Measurements from ENCODE around the gene JAML.
"Not testable (repeated sequence)": the region's sequence is repeated elsewhere in the genome, so short reads cannot be mapped to it uniquely, and the experiment has no call there.

The JAML gene

DNA sequence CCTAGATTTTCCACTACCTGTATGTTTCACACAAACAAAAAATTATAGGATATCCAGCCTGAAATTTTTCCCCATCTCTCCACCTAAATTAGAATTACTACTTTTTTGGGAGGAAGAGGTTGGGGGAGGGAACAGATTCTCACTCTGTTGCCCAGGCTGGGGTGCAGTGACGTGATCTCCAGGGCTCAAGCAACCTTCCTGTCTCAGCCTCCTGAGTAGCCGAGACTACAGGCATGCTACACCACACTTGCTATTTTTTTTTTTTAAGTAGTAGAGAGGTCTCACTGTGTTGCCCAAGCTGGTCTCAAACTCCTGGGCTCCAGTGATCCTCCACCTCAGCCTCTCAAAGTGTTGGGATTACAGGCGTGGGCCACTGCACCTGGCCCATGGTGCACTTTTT lies 9.5 kb downstream of the JAML start:
- DNase-seq, result no peak

DNA sequence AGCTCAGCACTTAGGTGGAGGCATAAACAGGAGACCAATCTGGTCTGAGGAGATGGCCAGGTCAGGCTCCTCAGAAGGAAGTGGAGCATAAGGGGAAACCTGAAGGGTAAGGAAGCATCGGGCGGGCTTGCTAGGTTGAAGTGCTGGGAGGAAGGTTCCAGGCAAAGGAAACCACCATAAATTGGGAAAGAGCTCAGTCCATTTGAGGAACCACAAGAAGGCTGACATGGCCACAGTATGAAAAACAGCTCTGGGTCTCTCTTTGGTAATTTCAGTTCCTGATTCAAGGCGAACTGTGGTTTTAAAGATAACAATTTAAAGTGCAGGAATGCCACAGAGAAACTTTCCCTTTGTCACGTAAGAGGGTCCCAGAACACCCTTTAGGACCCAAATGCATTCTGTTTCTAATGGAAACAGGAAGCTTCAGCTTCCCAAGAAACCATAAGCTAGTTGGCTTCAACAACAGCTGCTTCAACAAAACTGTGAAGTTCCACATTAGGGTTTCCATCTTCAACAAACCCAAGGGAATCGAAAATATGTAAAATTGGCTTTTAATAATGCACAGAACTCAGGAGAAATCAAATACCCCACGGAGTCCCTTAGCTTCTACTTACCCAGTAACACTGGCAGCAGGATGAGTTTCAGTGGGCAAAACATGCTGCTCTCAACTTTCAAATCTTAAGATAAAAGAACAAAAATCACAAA lies 10.4 kb downstream of the JAML start:
- DNase-seq, result no peak

DNA sequence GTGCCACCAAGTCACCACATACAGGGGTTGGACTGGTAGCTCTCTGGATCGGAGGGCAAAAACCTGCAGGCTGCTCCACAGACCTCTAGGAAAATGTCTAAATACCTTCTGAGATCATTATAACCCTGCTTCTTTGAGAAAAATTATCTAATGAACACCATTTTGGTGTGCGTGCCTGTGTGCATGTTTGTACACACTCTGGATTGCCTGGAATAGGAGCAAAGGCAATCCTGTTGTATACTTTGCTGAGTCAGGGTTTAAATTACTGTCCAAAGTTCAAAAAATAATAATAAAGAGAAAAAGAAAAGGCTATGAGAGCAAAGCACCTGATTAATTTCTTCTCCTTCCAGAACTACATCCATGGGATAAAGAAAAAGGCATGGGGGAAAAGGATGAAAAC lies 11.0 kb downstream of the JAML start:
- DNase-seq, result no peak

DNA sequence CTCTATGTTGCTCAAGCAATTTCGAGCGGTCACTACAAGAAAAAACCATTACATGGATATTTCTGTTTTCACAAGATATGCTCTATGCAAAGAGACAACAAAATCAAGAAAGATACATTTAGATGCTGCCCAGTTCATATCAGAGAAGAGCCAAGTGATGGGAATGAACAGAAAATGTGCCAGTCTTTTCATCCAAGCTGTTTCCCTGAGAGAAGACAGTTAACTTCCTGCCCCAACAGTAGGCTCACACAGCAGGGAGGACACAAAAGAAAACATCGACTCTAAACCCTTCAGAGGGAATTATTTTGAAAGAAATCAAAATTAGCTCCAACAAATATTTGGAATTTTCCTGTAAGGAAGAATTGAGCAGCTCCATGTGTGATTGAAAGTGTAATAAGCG lies 11.6 kb downstream of the JAML start:
- no peak for DNase-seq

DNA sequence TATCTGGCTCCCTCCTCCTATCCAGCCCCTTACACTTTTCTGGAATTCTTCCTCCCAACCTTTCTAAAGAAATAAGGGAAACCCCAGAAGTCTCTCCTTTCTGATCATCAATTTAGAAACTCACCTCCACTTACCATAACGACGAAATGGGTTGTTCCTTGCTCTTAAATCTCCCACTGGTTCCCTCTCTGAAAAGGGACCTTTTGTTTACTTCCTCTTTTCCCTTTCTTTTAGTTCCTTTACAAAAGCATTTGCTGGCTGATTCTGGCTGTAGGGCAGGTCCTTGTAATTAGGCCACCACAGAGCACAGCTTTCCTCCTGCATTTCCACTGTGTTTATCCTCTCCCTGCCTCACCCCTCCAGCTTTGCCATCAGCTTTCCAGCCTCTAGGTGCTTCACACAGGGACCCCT lies 12.0 kb downstream of the JAML start:
- no peak for DNase-seq

DNA sequence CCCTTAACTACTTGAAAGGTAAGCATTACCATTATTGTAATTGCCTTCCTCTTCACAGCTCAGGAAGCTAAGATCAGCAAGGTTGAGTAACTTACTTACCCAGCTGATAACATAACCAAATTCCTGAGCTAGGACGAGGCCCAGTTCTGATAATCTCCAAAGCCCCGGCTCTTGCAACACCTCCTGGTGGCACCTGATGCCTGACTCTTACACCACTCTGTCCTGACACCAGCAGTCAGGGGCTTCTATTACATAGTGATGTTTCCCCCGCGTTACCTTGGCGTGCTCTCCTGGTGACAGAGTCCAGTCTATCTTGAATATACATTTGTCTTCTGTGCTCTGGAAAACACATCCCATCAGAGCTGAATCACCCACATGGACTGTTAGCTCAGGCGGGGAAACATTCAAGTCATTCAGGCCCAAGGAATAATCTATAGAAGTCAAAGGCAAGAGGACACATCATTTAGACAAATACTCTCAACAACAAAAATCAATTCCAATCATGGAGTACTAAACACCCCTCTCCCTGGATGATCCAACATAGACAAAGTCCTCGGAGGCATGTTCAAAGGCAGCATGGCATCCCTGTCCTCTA lies 12.6 kb downstream of the JAML start:
- no peak for DNase-seq

DNA sequence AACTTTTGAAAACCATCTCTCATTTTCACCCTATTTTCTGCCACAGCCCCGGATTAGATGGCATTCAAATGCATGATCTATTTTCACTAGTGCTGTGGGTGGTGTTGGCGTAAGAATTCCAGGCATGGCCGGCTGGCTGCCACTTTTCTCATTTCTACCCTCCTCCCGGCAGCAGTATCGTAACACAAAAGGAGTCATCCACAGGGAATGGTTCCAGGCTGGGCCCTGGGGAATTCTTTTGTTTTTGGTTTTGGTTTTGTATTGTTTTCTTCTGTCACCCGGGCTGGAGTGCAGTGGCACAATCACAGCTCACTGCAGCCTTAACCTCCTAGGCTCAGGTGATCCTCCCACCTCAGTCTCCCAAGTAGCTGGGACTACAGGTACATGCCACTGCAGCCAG lies 13.8 kb downstream of the JAML start:
- DNase-seq, result no peak

DNA sequence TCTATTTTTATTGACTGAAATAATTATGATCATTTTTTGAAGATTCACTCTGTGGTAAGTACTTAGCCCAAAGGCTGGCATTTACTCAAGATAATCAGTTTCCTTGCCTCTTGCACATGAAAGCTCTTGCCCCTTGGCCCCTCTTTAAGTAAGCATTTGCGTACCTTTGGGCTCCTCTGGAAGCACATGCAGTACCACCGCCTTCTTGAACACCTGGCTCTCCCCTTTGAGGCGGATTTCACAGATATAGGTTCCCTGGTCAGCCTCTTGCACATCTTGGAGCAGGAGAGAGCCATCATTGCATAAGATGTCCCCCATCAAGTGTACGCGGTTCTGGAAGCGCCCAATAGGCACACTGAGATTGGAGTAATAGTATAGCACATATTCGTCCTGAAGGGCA lies 14.5 kb downstream of the JAML start:
- DNase-seq, result no peak

DNA sequence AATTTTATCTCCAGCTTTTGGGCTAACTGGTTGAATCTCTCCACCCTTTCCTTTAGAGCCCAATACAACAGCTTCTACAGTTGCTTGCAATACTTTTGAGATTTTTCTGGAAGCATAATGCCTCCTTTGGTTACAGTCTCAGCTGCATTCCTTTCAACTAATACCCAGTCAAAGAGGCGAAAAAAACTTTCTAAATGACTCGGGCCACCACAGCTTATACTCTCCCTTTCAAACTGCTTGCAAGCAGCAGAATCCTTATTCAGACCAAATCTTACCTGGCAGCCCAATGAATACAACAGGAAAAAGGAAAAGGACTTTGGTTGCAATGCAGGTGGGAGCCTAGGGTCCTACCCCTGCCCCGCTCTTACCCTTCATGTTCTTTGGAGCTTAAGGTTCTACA lies 15.8 kb downstream of the JAML start:
- no peak for DNase-seq

DNA sequence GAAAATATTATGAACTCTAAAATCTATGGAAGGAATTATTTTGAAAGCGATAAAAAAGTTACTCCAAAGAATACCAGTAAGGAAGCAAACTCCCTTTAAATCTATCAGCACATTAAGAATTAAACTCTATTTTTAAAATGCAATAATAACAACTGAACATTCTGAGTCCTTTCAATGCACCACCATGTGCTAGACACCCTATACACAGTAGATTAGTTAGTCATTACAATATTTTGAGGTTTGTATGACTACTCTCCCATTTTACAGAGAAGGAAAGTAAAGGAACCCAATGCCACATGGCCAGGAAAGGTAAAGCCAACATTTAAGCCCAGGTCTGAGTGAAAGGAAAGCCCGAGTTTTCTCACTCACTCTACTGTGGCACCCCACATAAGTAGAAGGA lies 17.7 kb downstream of the JAML start:
- DNase-seq, result no peak

DNA sequence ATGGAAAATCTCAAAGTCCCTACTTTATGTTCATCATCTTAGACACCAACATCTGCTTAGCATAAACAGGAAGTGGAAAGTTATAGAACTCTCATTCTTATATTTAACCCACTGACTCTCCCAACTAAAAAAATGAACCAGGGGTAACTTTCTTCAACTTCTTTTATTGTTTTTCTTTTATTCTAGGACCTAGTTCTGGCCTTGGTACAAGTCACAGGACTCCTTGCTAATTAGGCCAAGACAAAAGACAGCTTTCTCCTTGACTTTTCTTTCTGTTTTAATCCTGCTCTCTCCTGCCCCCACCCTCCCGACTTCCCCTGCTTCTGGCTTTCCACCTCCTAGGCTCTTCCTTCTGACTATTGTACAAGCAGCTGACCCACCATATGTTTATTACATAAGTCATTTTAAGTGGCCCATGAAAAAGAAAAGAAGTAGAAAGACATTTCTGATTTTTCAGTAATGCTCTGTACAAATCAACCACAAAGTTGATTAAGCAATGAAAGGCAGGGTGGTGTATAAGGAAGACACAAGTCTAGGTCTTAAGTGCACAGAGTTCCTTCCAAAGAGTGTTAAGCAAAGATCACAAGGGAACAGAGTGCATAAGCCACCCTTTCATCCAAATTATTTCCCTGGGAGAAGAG lies 18.3 kb downstream of the JAML start:
- DNase-seq, result no peak

DNA sequence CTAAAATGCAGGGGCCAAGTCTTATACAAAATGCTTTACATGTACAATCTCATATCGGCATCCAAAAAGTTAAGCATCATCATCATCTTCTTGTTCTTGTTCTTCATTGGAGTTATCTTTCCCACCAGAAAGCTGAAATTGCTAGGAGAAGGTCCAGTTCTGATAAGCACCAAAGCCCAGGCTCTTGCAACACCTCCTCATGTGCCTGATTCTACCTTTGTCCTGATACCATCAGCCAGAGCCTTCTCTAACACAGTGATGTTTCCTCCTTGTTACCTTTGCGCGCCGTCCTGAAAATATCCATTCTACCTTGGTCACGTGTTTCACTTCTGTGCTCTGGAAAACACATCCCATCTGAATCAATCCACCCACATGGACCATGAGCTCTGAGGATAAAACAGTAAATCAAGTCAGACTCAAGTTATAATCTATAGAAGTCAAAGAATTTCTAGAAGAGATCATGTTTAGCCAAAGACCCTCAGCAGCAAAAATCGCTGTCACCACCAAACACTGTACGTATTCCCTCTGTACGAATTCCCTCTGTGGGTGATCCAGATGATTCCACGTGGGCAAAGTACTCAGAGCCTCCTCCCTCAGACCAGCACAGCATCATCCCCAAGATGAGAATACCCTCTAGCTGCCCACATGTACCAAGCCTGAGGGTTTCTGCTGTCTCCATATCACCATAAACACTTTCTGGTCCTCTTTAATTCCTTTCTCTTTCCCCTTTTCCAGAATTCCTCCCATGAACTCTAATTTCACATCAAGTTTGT lies 19.0 kb downstream of the JAML start:
- DNase-seq, result no peak

DNA sequence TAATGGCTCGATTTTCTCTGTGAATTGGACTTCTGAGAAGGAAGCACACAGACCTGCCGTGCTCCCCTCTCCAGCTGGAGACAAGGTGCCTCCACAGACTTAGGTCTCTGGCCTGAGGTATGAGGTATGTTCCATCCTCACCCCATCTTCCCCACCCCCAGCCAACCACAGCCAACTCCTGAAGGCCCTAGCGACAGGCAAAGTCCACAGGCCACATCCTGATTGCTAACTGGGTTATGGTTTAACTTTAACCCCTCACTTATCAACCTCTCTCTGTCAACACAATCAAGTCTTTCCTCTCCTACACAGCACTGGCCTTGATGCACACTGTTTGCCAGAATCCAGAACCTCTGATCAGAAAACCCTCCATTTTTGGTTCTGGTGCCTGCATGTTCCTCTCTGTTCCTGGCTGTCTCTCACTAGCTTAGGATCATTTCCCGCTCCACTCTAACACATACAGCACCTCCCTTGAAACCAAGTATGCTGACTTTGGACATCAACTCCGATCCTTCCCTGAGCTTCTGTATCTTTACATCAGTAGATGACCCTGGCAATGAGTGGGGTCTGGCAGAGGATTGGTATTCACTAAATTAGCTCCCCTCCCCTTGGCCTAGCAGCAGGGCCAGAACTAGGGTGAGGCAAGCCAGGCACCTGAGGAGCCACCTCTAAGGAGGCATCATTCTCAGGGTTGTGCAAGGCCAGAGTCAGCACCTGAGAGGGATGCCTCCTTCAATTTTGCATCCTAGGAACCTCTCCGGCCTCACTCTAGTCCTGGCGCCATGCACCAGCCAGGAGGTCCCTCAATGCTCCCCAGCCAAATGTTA lies 22.0 kb downstream of the JAML start:
- DNase-seq, result no peak

DNA sequence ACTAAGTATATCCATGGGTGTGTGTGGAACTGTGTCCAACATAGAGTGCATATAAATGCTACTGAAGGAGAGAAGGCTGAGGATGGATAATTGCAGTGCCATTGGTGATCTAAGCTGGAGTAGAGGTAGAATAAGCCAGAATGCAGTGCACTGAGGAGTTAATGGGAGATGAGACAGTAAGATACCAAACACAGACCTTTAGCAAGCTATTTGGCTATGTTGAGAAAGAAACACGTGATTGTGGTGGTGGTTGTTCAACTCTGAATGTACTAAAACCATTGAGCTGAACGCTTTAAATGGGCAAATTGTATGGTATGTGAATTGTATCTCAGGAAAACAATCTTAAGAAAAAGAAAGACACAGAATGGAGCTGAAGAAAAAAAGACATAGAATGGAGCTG lies 22.8 kb downstream of the JAML start:
- DNase-seq, result no peak

DNA sequence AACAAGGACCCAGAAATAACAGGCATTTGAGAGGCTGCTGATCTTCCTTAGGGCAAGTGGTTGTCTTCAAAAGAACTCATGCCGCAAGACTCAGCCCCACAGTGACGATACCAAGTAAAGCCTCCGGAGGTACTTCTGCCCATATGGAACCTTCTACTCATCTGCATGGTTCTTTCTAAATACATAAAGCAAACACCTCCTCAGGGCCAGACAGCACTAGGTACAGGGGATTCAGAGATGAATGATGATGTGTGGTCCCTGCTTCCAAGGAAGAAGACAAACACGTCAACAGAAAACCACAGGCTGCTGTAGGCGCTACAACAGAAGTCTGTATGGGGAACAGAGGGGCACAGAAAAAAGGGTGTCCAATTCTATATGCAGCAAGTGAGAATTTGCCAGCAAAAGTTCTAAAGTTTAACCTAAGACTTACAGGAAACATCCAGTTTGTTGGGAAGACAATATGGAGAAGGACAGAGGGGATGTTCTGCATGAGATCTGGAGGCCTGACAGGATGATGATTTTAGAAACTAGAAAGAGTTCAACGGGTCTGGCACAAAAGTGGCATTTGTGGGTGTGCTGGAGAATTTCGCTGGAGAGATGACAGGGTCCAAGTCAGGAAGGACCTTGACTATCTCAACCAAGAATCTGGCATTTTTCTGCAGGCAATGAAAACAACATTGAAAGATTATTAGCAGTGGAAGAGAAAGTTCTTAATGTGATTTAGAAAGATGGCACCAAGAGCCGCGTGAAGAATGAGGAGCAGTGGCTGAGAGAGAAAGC lies 23.7 kb downstream of the JAML start:
- no peak for DNase-seq

DNA sequence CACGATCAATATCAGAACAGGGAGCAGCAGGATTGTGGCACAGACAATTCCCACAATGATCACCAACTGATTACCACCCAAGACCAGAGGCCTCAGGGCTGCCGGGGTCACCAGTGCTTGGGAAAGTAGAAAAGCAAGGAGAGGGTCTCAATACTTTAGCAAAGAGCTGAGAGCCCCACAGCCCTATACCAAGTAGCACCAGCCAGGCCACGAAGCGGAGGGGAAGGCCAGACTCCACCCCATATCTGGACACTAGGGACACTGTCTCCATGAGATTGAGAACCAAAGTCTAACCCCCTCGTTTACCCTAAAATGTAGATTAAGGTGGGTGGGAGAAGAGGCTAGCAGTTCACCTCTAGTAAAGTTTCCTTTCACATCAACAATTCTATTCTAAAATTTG lies 24.3 kb downstream of the JAML start:
- no peak for DNase-seq

DNA sequence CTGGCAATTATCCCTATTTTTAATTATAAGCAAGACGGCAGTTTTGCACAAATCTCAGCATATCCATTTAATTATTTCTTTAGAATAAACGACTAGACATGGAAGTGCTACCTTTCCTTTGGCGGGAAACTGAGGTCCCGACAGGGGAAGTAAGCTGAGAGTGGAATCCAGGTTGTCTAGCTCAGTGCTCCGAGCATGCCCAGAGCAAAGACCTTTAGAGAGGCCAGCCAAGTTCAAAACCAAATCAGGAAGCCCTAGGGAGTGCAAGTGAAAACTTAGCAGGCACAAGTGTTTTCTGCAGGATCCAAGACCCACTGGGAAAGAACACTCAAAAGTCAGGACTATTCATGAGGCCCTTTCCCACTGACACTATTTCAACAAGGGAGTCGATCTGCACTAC lies 25.7 kb downstream of the JAML start:
- no peak for DNase-seq

DNA sequence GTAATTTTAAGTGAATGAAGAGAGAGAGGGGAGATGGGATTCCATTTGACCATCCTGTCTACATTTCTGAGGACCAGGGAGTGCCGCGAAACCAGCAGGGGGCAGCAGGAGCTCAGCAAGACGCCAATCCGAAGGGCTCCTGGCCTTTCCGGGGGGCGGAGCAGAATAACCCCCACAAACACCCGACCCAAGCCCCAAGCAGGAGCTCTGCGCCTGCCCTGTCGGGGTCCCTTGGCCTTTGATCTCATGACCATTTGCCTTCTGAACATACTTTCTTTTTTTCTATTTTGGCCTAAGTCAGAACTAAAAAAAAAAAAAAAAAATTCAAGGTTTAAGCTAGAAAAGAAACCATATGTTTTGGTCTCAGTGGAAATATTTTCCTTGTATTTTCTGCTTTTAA lies 26.4 kb downstream of the JAML start:
- peak; percentile 24 to 67 for DNase-seq

DNA sequence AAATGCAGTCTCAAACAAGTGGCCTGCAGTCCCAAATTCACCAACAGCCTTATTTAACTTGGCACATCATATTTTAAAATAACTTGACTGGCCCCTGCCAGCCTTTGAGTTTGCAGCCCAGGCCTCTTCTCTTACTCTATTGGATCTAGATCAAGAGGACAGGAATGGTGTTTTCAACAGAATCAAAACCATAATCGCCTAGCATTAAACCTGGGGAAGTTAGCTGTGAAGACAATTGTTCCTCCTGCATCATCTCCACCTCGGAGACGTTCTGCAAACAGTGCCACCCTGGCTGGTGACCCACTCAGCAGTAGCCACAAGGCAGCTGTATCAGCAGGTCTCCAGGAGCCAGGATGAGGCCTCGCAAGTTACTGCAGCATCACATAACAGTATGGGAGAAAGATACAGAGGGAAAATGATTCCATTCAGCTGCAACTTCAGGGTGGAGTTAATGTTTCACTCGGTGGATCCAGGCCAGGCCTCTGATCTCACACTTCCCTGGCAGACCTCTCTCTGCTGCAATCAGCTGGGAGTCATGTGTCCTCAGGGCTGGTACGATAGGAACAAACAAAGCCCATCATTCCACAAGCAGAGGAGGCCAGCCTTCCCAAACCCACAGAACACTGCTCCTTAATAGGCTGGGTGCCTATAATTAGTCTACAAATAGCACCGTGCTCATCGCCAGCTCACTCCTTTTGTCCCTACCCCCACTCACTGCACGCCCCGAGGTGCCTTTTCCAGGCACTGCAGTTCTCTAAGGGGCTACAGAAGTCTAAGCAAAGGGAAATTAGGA lies 29.8 kb downstream of the JAML start:
- DNase-seq, result no peak

DNA sequence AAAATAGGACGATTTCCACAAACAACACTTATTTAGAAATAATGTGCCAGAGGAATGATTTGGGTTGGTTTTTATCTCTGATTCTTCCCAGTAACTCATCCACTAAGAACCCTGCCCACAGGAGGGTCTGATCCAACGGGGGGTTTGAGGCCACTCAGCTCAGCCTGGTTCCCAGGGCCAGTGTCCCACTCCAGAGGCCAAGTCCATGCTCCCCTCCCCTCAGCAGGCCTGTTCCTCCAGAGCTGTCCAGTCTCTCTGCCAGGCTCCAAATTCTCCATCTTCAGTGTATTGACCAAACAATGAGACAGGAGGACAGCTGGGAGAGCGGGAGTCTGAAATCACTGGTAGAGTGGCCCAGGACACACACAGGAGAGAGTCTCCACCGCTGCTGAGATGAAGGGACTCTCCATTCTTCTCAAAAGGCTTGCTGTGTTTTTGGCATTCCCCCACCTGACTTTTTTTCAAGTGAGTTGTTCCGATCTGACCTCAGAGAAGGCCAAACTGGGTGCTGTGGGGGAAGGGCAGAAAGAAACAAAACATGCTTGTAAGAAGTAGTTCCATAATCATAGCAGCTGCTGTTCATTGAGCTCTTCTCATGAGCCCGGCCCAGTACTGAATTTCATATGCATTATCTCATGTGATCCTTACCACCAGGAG lies 30.8 kb downstream of the JAML start:
- no peak for DNase-seq

DNA sequence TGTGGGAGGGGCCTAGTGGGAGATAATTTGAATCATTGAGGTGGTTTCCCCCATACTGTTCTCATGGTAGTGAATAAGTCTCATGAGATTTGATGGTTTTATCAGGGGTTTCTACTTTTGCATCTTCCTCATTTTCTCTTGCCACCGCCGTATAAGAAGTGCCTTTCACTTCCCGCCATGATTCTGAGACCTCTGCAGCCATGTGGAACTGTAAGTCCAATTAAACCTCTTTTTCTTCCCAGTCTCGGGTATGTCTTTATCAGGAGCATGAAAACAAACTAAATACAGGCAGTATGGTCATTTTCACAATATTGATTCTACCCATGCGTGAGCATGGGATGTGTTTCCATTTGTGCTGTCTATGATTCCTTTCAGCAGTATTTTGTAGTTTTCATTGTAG lies 32.0 kb downstream of the JAML start:
- DNase-seq, result not testable (repeated sequence)
